Measurements from ENCODE around the gene PPP1R18. TPM values are rescaled to one million over a fixed set of nuclear protein-coding genes. Genes with fewer than 3 reads are reported as not detected.
A peak's percentile ranks its signal among the peaks of the same experiment; 100 is the strongest.
"Not testable (repeated sequence)": the region's sequence is repeated elsewhere in the genome, so short reads cannot be mapped to it uniquely, and the experiment has no call there.

Gene PPP1R18
- total RNA-seq, 2 experiments from 2014 or later = 65.2 to 106 TPM

- DNase-seq (ENCODE audit: low spot score) = peak; percentile 38
- BruUV-seq (replicated peaks) = no TSS peak
- intact Hi-C loops (cut with micrococcal nuclease; ENCODE audit: unreplicated experiment) = no loop called here
- Histone ChIP-seq H3K79me2 (ENCODE audit: insufficient read depth, low read depth, low read length) (peaks cover 50% of the 10 kb centered on the region), H3K4me1 (ENCODE audit: insufficient read depth, low read length, poor library complexity, severe bottlenecking) (peaks cover 53% of the 10 kb centered on the region), H3K27ac (ENCODE audit: low read depth, low read length, poor library complexity, severe bottlenecking) (peak overlapping the region; percentile 32), H3K4me2 (ENCODE audit: low read length) (peak overlapping the region; percentile 95; the same call in 1 of the 2 replicates), H2AFZ (ENCODE audit: low read length) (no peak overlapping the region), H3K9me3 (ENCODE audit: low read length) (no peaks in the 10 kb centered on the region), H4K20me1 (ENCODE audit: insufficient read depth, low read length) (peaks cover 35% of the 10 kb centered on the region), H3K36me3 (ENCODE audit: insufficient read depth, low read length) (peaks cover 86% of the 10 kb centered on the region), H3K4me3 (ENCODE audit: low read depth, low read length, poor library complexity, severe bottlenecking) (no peak overlapping the region), H3K9me2 (ENCODE audit: insufficient read depth, low read length) (no peaks in the 10 kb centered on the region)
- POLR2A ChIA-PET = interaction anchor here (1.7 kb wide), 1 partner anchor 34 kb away, joined by 6 read pairs; no protein-coding TSS in a partner anchor
- TF ChIP-seq, protein P1, sequence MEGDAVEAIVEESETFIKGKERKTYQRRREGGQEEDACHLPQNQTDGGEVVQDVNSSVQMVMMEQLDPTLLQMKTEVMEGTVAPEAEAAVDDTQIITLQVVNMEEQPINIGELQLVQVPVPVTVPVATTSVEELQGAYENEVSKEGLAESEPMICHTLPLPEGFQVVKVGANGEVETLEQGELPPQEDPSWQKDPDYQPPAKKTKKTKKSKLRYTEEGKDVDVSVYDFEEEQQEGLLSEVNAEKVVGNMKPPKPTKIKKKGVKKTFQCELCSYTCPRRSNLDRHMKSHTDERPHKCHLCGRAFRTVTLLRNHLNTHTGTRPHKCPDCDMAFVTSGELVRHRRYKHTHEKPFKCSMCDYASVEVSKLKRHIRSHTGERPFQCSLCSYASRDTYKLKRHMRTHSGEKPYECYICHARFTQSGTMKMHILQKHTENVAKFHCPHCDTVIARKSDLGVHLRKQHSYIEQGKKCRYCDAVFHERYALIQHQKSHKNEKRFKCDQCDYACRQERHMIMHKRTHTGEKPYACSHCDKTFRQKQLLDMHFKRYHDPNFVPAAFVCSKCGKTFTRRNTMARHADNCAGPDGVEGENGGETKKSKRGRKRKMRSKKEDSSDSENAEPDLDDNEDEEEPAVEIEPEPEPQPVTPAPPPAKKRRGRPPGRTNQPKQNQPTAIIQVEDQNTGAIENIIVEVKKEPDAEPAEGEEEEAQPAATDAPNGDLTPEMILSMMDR (conservative IDR thresholded peaks at IDR 0.05; ENCODE audit: low read length) = no peak
- TF ChIP-seq EZH2phosphoT487 (IDR thresholded peaks at IDR 0.05; ENCODE audit: borderline replicate concordance, low read depth, low read length) = no peak
- CTCF ChIA-PET (ENCODE audit: unreplicated experiment) = interaction anchor here (0.6 kb wide), 1 partner anchor 75 kb away, joined by 5 read pairs; no protein-coding TSS in a partner anchor
Measured at GRCh38 chr6:30725713-30726505, 39.5 kb upstream of the PPP1R18 start.

- intact Hi-C loops (cut with micrococcal nuclease; ENCODE audit: unreplicated experiment) = loop anchor here (5.0 kb wide), 1 partner anchor 168 kb away; the partner anchor contains the start of genes GNL1 and PRR3
- peaks cover 58% of the 10 kb centered on the region for H3K79me2 ChIP-seq (ENCODE audit: insufficient read depth, low read depth, low read length)
Measured at GRCh38 chr6:30724906-30725667, 38.6 kb upstream of the PPP1R18 start.

GRCh38 chr6:30723843-30724741 is 37.6 kb upstream of the PPP1R18 start:
- POLR2A ChIA-PET; BruUV-seq (replicated peaks); H2AFZ ChIP-seq (ENCODE audit: low read length); H3K9me2 ChIP-seq (ENCODE audit: insufficient read depth, low read length); DNase-seq (ENCODE audit: low spot score); H3K9me3 ChIP-seq (ENCODE audit: low read length): not testable (repeated sequence)
- peaks cover 47% of the 10 kb centered on the region for H3K4me1 ChIP-seq (ENCODE audit: insufficient read depth, low read length, poor library complexity, severe bottlenecking)
- intact Hi-C loops (cut with micrococcal nuclease; ENCODE audit: unreplicated experiment) = loop anchor here (5.0 kb wide), 1 partner anchor 167 kb away; the partner anchor contains the start of genes GNL1 and PRR3
- H3K27ac ChIP-seq (ENCODE audit: low read depth, low read length, poor library complexity, severe bottlenecking) = peak overlapping the region; percentile 32
- peak overlapping the region; percentile 95 for H3K4me2 ChIP-seq (ENCODE audit: low read length)
- H3K36me3 ChIP-seq (ENCODE audit: insufficient read depth, low read length) = peaks cover 78% of the 10 kb centered on the region
- CTCF ChIA-PET (ENCODE audit: unreplicated experiment) = interaction anchor here (0.5 kb wide), 1 partner anchor 112 kb away, joined by 3 read pairs; no protein-coding TSS in a partner anchor
- peak overlapping the region; percentile 50 for H3K4me3 ChIP-seq (ENCODE audit: low read depth, low read length, poor library complexity, severe bottlenecking)
- H3K79me2 ChIP-seq (ENCODE audit: insufficient read depth, low read depth, low read length) = peaks cover 66% of the 10 kb centered on the region
- peaks cover 35% of the 10 kb centered on the region for H4K20me1 ChIP-seq (ENCODE audit: insufficient read depth, low read length)

More at GRCh38 chr6:30724906-30725667, 38.6 kb upstream of the PPP1R18 start:
- H3K27ac ChIP-seq (ENCODE audit: low read depth, low read length, poor library complexity, severe bottlenecking) = peak overlapping the region; percentile 32
- ChIA-PET CTCF (ENCODE audit: unreplicated experiment) (no interaction called here), POLR2A (interaction anchor here (1.7 kb wide), 1 partner anchor 33 kb away, joined by 6 read pairs; no protein-coding TSS in a partner anchor)
- DNase-seq (ENCODE audit: low spot score) = no peak
- H3K9me3 ChIP-seq (ENCODE audit: low read length) = no peaks in the 10 kb centered on the region
- H4K20me1 ChIP-seq (ENCODE audit: insufficient read depth, low read length) = peaks cover 35% of the 10 kb centered on the region
- peak overlapping the region; percentile 50 for H3K4me3 ChIP-seq (ENCODE audit: low read depth, low read length, poor library complexity, severe bottlenecking)
- no peaks in the 10 kb centered on the region for H3K9me2 ChIP-seq (ENCODE audit: insufficient read depth, low read length)
- peaks cover 45% of the 10 kb centered on the region for H3K4me1 ChIP-seq (ENCODE audit: insufficient read depth, low read length, poor library complexity, severe bottlenecking)
- TSS peak; percentile 74 for BruUV-seq (replicated peaks)
- no peak overlapping the region for H2AFZ ChIP-seq (ENCODE audit: low read length)
- H3K4me2 ChIP-seq (ENCODE audit: low read length) = peak overlapping the region; percentile 95
- TF ChIP-seq, protein P1 (conservative IDR thresholded peaks at IDR 0.05; ENCODE audit: low read length) = no peak
- TF ChIP-seq EZH2phosphoT487 (IDR thresholded peaks at IDR 0.05; ENCODE audit: borderline replicate concordance, low read depth, low read length) = no peak
- peaks cover 87% of the 10 kb centered on the region for H3K36me3 ChIP-seq (ENCODE audit: insufficient read depth, low read length)

- CTCF ChIA-PET (ENCODE audit: unreplicated experiment) = interaction anchor here (0.8 to 2.0 kb wide), 3 partner anchors 8 to 43 kb away, joined by 3 to 7 read pairs (median 3); no protein-coding TSS in a partner anchor
- POLR2A ChIA-PET; H3K9me2 ChIP-seq (ENCODE audit: insufficient read depth, low read length); H2AFZ ChIP-seq (ENCODE audit: low read length); BruUV-seq (replicated peaks); H3K27ac ChIP-seq (ENCODE audit: low read depth, low read length, poor library complexity, severe bottlenecking); H3K9me3 ChIP-seq (ENCODE audit: low read length); DNase-seq (ENCODE audit: low spot score): not testable (repeated sequence)
- H3K4me3 ChIP-seq (ENCODE audit: low read depth, low read length, poor library complexity, severe bottlenecking) = peak overlapping the region; percentile 91
- peaks cover 52% of the 10 kb centered on the region for H3K4me1 ChIP-seq (ENCODE audit: insufficient read depth, low read length, poor library complexity, severe bottlenecking)
- peaks cover 35% of the 10 kb centered on the region for H4K20me1 ChIP-seq (ENCODE audit: insufficient read depth, low read length)
- peaks cover 74% of the 10 kb centered on the region for H3K79me2 ChIP-seq (ENCODE audit: insufficient read depth, low read depth, low read length)
- H3K36me3 ChIP-seq (ENCODE audit: insufficient read depth, low read length) = peaks cover 83% of the 10 kb centered on the region
- intact Hi-C loops (cut with micrococcal nuclease; ENCODE audit: unreplicated experiment) = loop anchor here (5.0 kb wide), 1 partner anchor 166 kb away; the partner anchor contains the start of genes GNL1 and PRR3
- H3K4me2 ChIP-seq (ENCODE audit: low read length) = peak overlapping the region; percentile 95
Measured at GRCh38 chr6:30723159-30723842, 36.9 kb upstream of the PPP1R18 start.
